GM21390 (cell line): Measurements from ENCODE around the gene MTPN.

Source experiments
- ATAC-seq: cut with Tn5 transposase; IDR thresholded peaks from one replicate; pipeline ENCODE4 v1.9.1; 2021; ENCODE audit not compliant: unreplicated experiment

MTPN gene

DNA sequence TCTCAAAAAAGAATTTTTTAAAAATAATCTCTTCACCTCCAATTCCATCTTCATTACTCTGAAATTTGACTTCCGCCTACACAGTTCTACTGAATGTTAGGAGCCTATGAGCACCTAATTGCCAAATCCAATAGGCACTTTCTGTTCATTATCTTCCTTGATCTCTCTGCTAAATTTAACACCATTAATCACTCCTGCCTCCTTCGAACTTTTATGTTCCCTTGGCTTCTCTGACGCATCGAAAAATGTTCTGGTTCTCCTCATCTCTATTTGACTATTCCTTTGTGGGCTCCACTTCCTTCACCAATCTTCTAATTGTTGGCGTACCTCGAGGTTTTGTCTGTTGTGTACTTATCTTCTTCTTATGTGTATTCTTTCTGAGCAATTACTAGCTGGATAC is 87.3 kb downstream of the MTPN start:
- no peak for ATAC-seq

DNA sequence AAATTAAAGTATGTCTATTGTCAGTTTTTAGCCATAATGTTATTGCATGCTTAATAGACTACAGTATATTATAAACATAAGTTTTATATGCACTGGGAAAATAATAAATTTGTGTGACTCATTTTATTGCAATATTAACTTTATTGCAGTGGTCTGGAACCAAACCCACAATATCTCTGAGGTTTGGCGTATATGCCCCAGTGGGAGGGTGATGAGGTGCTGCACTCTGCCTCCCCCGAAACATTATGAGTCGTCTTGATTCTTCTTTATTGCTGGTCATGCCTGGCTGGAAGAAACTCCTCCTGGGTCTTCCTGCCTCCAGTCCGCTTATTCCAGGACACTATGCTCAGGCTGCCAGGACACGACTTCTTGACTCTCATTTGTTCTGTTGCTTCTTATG is 88.4 kb downstream of the MTPN start:
- no peak for ATAC-seq

DNA sequence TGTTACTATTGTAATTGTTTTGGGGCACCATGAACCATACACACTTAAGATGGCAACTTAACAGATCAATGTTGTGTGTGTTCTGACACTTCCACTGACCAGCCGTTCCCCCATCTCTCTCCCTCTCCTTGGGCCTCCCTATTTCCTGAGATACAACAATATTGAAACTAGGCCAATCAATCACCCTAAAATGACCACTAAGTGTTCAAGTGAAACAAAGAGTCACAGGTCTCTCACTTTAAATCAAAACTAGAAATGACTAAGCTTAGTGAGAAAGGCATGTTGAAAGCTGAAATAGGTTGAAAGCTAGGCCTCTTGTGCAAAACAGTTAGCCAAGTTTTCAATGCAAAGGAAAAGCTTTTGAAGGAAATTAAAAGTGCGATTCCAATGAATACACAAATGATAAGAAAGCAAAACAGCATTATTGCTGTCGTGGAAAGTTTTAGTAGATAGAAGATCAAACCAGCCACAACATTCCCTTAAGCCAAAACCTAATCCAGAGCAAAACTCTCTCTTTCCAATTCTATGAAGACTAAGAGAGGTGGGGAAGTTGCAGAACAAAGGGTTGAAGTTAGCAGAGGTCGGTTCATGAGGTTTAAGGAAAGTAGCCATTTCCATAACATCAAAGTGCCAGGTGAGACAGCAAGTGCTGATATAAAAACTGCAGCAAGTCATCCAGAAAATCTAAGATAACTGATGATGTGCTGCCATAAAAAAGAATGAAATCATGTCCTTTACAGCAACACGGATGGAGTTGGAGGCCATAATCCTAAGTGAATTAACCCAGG is 90.6 kb downstream of the MTPN start:
- no peak for ATAC-seq

DNA sequence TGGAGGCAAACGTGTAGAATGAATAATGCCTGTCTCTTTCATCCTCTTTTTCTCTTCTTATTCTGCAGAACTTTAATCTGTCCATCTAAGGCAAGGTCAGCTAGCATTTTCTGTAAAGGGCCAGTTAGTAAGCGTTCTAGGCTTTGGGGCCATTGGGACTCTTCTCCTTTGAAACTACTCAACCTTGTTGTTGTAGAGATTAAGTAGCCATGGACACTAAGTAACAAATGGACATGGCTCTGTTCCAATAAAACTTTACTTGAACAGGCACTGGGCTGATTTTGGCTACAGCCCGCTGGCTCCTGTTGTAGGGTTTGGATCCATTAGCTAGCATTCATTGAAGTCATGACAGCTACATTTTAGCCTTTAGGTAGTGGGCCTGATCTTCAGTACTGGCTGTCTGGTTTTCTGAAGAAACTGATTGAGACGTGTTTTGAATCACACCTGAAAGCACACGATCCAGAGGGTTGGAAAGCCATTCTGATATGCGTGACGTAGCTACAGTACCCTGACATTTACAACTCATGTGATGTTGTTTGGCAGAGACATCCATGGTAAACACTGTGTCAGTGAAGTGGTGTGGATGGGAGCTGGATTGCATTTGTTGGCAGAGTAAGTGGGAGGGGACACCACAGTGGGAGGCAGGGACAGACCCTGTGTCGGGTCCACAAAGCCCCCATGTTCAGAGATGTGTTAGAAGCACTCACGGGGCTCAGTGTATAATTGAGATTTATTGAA is 92.5 kb downstream of the MTPN start:
- no peak for ATAC-seq

DNA sequence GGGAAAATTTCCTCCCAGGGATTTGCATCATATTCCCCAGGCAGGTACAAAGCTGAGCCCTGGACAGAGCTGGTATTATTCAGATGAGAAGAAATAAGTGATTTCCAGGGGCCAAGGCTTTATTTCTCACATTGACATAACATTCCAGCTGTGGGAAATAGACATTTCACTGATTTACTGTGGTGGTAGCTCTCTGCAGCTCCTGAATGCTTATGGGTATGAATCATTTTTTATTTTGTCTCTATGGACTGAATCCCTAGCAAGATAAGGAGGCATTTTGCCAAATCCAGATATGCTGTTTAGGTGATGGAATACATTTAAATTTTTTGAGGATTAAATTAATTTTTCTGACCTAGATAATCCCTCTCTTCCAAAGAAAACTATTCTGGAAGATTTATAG is 97.9 kb downstream of the MTPN start:
- ATAC-seq = no peak

GRCh38 chr7:135878284-135878683 is 98.9 kb downstream of the MTPN start:
- ATAC-seq = no peak

- ATAC-seq = no peak
These were observed 99.4 kb downstream of the MTPN start for GRCh38 chr7:135877805-135878204.
